ENCODE results near the gene PCSK6. TPM values are rescaled to one million over a fixed set of nuclear protein-coding genes. Genes with fewer than 3 reads are reported as not detected.
A peak's percentile ranks its signal among the peaks of the same experiment; 100 is the strongest.

The PCSK6 gene
- total RNA-seq, 2 donors from 2014 or later = 5.1 to 8.8 TPM

GRCh38 chr15:101322854-101323477, 166.5 kb downstream of the PCSK6 start:
- DNase-seq (ENCODE audit: low spot score) = no peak
- Histone ChIP-seq H3K4me3 (no peak overlapping the region), H3K4me1 (ENCODE audit: control insufficient read depth in 1 of 2, low read depth in 2 of 2) (no peaks in the 10 kb centered on the region), H3K27ac (no peak overlapping the region), H3K9me3 (no peaks in the 10 kb centered on the region), H3K36me3 (no peaks in the 10 kb centered on the region), H3K27me3 (replicated peaks; ENCODE audit: insufficient read depth) (no peaks in the 10 kb centered on the region)
- TF ChIP-seq CTCF (IDR thresholded peaks at IDR 0.05) = no peak
- ATAC-seq (ENCODE audit: insufficient number of reproducible peaks, low FRiP score, low read depth) = no peak

- no peak for ATAC-seq (ENCODE audit: insufficient number of reproducible peaks, low FRiP score, low read depth)
- Histone ChIP-seq H3K27me3 (replicated peaks; ENCODE audit: insufficient read depth) (no peaks in the 10 kb centered on the region), H3K27ac (no peak overlapping the region), H3K4me1 (ENCODE audit: control insufficient read depth in 1 of 2, low read depth in 2 of 2) (no peaks in the 10 kb centered on the region), H3K36me3 (no peaks in the 10 kb centered on the region), H3K9me3 (no peaks in the 10 kb centered on the region), H3K4me3 (no peak overlapping the region)
- no peak for TF ChIP-seq CTCF (IDR thresholded peaks at IDR 0.05)
- no peak for DNase-seq (ENCODE audit: low spot score)
Measured at GRCh38 chr15:101322016-101322695, 167.4 kb downstream of the PCSK6 start.

- no peak for ATAC-seq (ENCODE audit: insufficient number of reproducible peaks, low FRiP score, low read depth)
- peak overlapping the region; percentile 48 for H3K4me3 ChIP-seq
- no peak for TF ChIP-seq CTCF (IDR thresholded peaks at IDR 0.05)
- H3K27me3 ChIP-seq (replicated peaks; ENCODE audit: insufficient read depth) = no peaks in the 10 kb centered on the region
- H3K9me3 ChIP-seq = no peaks in the 10 kb centered on the region
- no peaks in the 10 kb centered on the region for H3K4me1 ChIP-seq (ENCODE audit: control insufficient read depth in 1 of 2, low read depth in 2 of 2)
- DNase-seq (ENCODE audit: low spot score) = no peak
- no peak overlapping the region for H3K27ac ChIP-seq
- no peaks in the 10 kb centered on the region for H3K36me3 ChIP-seq
Measured at GRCh38 chr15:101320501-101321052, 168.9 kb downstream of the PCSK6 start.

GRCh38 chr15:101318839-101319238, 170.7 kb downstream of the PCSK6 start:
- H3K27ac ChIP-seq = no peak overlapping the region
- ATAC-seq (ENCODE audit: insufficient number of reproducible peaks, low FRiP score, low read depth) (no peak), DNase-seq (ENCODE audit: low spot score) (no peak)
- H3K27me3 ChIP-seq (replicated peaks; ENCODE audit: insufficient read depth) = no peaks in the 10 kb centered on the region
- no peak for TF ChIP-seq CTCF (IDR thresholded peaks at IDR 0.05)
- no peaks in the 10 kb centered on the region for H3K36me3 ChIP-seq
- no peaks in the 10 kb centered on the region for H3K4me1 ChIP-seq (ENCODE audit: control insufficient read depth in 1 of 2, low read depth in 2 of 2)
- H3K4me3 ChIP-seq = no peak overlapping the region
- no peaks in the 10 kb centered on the region for H3K9me3 ChIP-seq

- Histone ChIP-seq H3K4me1 (ENCODE audit: control insufficient read depth in 1 of 2, low read depth in 2 of 2) (no peaks in the 10 kb centered on the region), H3K27me3 (replicated peaks; ENCODE audit: insufficient read depth) (no peaks in the 10 kb centered on the region), H3K4me3 (no peak overlapping the region), H3K9me3 (no peaks in the 10 kb centered on the region), H3K36me3 (no peaks in the 10 kb centered on the region), H3K27ac (no peak overlapping the region)
- no peak for ATAC-seq (ENCODE audit: insufficient number of reproducible peaks, low FRiP score, low read depth)
- TF ChIP-seq CTCF (IDR thresholded peaks at IDR 0.05) = no peak
- no peak for DNase-seq (ENCODE audit: low spot score)
Measured at GRCh38 chr15:101318147-101318819, 171.2 kb downstream of the PCSK6 start.
